GM18909 (cell line): ENCODE measurements around the gene CAVIN1.
"Not testable (repeated sequence)": the region's sequence is repeated elsewhere in the genome, so short reads cannot be mapped to it uniquely, and the experiment has no call there.

ENCODE experiments used
- ATAC-seq: cut with Tn5 transposase; IDR thresholded peaks from one replicate; pipeline ENCODE4 v1.9.1; 2021; ENCODE audit warnings: mild to moderate bottlenecking; ENCODE audit not compliant: unreplicated experiment, poor library complexity

CAVIN1 gene, protein sequence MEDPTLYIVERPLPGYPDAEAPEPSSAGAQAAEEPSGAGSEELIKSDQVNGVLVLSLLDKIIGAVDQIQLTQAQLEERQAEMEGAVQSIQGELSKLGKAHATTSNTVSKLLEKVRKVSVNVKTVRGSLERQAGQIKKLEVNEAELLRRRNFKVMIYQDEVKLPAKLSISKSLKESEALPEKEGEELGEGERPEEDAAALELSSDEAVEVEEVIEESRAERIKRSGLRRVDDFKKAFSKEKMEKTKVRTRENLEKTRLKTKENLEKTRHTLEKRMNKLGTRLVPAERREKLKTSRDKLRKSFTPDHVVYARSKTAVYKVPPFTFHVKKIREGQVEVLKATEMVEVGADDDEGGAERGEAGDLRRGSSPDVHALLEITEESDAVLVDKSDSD

GRCh38 chr17:42422958-42423712, at the start of gene CAVIN1:
TSS of gene CAVIN1 (minus strand) at chr17:42423256. CDS start at chr17:42423097, 159 bp downstream.
- no peak for ATAC-seq

DNA sequence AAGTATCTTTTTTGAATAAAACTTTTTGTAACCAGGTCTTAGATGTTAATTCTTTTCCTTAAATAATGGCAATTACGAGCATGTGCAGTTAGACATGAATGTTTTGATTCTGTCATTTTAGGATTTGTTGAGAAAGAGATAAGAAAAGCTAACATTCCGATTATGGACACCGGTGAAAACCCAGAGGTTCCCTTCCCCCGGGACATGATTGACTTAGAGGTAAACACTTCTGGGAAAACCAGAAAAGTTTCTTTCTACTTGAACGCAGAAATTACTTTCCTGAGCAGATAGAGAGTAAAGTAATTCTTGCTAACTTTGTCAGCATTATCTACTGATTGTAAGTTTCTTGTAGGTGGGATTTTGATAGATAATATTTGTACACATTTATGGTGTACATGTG, 44.8 kb upstream of the CAVIN1 start:
- ATAC-seq: no peak

GRCh38 chr17:42463976-42464400, 40.9 kb upstream of the CAVIN1 start:
- no peak for ATAC-seq

GRCh38 chr17:42460371-42460770, 37.3 kb upstream of the CAVIN1 start:
- ATAC-seq: no peak

- ATAC-seq: no peak
These were observed 36.8 kb upstream of the CAVIN1 start for GRCh38 chr17:42459801-42460281.

DNA sequence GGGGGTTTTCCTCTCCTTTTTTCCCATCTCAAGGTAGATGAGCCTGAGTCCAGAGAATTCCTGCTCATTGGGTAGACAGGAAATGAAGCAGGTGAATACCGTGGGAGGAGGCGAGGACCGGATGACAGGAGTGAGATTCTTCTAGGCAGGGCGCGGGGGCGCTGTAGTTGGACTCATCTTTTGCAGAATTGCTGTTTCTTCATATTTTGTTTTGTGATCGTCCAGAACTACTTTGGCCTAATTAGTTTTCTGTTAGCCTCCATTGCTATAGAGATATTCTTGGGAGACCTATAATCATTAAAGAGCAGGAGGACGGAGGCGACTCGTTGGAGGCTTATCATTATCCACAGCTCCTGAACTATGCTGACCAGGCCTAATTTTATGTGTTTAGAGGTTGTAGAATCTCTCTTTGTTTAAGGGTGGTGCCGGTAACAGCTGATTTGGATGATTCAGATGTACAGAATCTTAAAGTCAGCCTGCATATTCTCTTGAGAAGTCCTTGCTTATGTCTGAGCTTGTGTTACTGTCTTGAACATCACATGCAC, 36.3 kb upstream of the CAVIN1 start:
- no peak for ATAC-seq

DNA sequence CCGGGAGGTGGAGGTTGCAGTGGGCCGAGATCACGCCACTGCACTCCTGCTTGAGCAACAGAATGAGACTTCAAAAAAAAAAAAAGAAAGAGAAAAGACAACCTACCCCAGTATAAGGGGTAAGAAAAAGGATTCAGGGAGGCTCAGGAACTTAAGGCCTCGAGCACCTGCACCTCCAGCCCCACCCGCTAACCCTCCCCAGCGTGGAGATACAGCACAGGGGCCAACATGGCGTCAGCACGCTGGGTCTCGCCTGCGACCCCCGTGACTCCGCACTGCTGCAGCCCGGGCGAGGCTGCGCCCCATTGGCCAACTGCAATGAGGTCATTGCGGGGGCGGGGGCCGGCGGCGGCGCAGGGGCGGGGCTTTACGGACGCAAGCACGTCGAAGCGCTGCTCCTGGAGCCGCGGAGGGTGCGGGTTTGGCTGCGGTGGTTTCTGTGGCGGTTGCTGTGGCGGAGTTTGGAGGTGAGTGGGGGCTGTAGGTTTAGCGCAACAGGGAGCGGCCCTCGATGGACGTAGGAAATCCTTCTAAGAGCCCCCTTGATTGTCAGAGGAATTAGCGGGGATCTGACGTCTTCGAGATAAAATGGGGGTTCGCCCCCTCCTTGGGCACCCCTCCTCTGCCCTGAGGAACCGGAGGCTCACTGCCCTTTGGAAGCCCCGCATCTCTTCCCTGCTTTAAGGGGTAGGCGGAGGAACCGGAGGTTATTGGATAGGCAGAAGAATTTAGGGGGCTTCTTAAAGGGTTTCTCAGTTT, 35.6 kb upstream of the CAVIN1 start, which contains the start of gene ATP6V0A1:
ATP6V0A1 (plus strand) TSS at position 382 of the 759 bp plus-strand sequence. CDS start 2,017 bp downstream, outside the sequence.
- ATAC-seq: peak; percentile 87

DNA sequence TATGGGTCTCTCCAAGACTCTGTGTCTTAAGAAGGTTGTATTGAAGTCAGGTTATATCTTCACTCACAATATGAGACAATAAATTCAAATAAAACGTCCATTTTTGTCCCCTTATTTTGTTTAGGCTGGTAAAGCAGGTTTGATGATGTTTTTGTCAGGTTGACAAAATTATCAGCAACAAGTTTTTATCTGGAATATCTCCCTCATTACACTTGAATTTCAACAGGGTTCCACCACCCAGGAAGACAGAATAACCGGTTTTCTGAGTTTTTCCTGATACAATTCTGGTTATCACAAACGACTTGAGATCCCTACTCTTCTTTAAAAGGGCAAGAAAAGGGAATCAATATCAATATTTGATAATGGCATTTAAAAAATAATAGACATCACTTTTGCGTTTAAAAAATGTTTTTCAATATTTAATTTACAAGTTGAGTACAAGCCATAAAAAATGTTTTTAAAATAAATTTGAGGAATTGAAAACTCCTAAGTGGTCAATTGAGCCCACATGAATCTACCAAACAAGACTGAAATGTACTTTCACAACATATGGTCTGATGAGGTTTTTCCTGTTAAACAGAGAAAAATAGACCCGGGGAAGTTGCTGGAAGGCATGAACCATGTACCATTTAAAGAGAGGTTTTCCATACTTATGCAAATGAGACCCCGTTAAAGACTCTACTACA, 34.2 kb upstream of the CAVIN1 start:
- no peak for ATAC-seq

DNA sequence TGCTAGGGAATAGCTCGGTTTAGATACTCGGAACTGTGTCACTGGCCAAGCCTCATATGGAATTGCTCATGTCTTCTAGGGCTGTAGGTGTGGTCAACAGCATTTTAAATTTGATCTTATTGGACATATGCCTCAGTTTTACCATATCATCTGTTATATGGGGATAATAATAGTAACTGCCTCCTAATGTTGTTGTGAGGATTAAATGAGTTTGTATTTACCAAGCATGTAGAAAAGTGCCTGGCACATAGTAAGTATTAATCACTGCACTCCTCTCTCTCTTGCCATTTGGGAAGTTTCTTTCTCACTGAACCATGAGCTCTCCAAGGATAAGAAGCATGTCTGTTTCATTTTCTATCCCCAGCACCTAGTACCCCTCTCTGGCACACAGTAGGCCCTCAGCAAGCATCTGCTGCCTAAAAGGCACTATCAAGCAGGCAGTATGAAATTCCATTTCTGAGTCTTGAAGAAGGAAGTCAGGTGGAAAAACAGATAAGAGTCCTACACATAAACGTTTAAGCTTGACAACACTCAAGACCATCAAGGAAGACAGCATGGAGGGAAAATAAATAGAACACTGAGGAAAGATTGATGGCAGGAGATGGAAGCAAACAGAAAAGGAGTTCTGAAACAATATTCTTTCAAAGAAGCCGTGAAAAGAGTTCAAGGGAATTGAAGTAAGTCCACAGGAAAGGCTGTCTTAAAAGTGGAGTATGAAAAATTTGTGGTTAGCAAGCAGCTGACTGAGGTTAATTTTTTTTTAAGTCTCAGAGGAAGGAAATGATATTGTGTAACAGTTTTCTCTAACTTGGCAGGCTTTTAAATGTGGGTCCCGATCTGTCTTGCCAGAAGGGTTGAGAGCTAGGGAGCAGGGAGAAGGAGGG, 33.4 kb upstream of the CAVIN1 start:
- ATAC-seq: no peak

GRCh38 chr17:42454987-42455386, 31.9 kb upstream of the CAVIN1 start:
- ATAC-seq: not testable (repeated sequence)

- ATAC-seq: no peak
These were observed 30.4 kb upstream of the CAVIN1 start for GRCh38 chr17:42453439-42453838.

- ATAC-seq: not testable (repeated sequence)
These were observed 28.2 kb upstream of the CAVIN1 start for GRCh38 chr17:42451270-42451669.

GRCh38 chr17:42449838-42450237, 26.8 kb upstream of the CAVIN1 start:
- ATAC-seq: not testable (repeated sequence)

DNA sequence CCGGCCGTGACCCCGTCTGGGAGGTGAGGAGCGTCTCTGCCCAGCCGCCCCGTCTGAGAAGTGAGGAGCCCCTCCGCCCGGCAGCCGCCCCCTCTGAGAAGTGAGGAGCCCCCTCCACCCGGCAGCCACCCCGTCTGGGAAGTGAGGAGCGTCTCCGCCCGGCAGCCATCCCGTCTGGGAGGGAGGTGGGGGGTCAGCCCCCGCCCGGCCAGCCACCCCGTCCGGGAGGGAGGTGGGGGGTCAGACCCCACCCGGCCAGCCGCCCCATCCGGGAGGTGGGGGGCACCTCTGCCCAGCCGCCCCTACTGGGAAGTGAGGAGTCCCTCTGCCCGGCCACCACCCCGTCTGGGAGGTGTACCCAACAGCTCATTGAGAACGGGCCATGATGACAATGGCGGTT, 26.1 kb upstream of the CAVIN1 start:
- ATAC-seq: not testable (repeated sequence)

DNA sequence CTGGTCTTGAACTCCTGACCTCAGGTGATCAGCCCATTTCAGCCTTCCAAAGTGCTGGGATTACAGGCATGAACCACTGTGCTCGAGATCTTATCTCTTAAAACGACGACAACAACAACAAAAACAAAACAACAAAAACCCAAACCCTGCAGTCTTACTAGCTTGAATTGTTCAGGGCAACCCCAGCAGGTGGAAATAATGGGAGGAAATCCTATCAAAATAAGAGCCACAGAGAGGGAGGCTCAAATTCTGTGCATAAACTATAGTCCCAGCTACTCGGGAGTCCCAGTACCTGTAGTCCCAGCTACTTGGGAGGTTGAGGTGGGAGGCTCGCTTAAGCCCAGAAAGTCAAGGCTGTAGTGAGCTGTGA, 19.1 kb upstream of the CAVIN1 start:
- ATAC-seq: no peak

DNA sequence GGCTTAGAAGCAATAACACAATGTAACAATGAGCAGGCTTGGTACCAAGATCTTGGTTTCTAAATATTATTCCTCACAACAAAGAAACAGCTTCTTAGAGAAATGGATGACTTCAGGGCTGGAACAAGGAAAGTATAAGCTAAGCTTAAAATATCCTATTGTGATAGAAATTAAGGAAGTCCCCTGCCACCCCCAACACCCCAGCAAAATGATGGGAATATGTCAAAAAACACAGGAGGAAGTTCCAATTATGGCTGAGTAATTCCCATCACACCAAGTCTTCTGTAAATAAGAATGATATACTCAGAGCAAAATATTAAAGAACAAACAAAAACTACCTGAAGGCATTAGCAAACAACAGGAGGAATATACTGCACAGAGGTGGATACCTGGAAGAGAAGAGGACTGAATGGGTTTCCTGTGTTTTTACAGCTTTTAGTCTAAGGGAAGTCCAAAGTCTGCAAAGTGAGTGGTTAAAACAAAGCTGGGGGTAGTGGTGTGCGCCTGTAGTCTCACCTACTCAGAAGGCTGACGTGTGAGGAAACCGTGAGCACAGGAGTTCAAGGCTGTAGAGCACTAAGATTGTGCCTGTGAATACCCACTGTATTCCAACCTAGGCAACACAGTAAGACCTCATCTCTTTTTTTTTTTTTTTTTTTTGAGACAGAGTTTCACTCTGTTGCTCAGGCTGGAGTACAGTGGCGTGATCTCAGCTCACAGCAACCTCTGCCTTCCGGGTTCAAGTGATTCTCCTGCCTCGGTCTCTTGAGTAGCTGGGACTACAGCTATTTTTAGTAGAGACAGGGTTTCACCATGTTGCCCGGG, 18.5 kb upstream of the CAVIN1 start:
- ATAC-seq: no peak

- no peak for ATAC-seq
These were observed 15.8 kb upstream of the CAVIN1 start for GRCh38 chr17:42438600-42439567.
